ENCODE measurements around the gene SUPT7L.
"Not testable (repeated sequence)": the region's sequence is repeated elsewhere in the genome, so short reads cannot be mapped to it uniquely, and the experiment has no call there.

The SUPT7L gene

GRCh38 chr2:27685577-27685976 lies 22.2 kb upstream of the SUPT7L start:
- DNase-seq (ENCODE audit: low spot score), result no peak

- not testable (repeated sequence) for DNase-seq (ENCODE audit: low spot score)
Observed at GRCh38 chr2:27685006-27685405, 21.6 kb upstream of the SUPT7L start.

DNA sequence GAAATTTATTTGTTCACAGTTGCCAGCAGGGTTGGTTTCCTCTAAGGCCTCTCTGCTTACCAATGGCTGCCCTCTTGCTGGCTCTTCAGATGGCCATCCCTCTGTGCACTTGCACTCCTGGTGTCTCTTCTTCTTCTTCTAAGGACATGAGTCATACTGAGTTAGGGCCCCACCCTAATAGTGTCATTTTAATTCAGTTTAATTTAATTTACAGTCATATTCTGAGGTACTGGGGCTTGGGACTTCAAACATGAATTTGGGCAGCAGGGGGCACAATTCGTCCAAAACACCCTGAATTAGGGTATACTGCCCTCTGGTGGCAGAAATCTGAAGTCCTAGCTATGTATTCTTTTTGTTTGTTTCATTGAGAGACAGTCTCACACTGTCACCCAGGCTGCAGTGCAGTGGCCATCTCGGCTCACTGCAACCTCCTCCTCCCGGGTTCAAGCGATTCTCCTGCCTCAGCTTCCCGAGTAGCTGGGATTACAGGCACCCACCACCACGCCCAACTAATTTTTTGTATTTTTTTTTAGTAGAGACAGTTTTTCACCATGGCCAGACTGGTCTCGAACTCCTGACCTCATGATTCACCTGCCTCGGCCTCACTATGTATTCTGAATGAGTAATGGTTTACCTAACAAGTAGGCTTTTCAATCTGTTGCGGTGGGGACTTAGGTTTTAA lies 20.1 kb upstream of the SUPT7L start:
- DNase-seq (ENCODE audit: low spot score), result peak; percentile 80

DNA sequence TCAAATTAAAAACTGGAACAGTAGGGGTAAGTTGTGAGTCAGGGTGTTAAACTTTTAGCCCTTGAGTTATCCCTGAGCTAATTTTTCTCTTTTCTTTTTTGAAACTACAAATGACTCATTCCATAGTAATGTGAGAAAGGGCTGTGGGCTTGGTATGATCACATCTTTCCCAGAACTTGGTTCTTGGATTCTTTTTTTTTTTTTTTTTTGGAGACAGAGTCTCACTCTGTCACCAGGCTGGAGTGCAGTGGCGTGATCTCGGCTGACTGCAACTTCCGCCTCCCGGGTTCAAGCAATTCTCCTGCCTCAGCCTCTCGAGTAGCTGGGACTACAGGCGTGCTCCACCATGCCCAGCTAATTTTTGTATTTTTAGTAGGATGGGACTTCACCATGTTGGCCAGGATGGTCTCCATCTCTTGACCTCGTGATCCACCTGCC lies 18.9 kb upstream of the SUPT7L start:
- not testable (repeated sequence) for DNase-seq (ENCODE audit: low spot score)

GRCh38 chr2:27681841-27682240 lies 18.4 kb upstream of the SUPT7L start:
- no peak for DNase-seq (ENCODE audit: low spot score)

DNA sequence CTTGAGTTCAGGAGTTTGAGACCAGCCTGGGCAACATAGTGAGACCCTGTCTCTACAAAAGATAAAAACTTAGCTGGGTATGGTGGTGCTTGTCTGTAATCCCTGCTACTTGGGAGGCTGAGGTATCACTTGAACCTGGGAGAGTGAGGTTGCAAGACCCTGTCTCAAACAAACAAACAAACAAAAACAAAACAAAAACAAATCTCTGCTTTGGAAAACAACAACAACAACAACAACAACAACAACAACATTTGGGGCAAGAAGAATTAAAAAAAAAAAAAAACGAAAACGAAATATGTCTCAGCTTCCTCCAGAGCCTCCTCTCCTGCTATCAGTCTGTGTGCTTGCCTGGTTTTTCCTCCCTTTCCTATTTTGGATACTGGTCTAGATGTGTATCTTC lies 17.2 kb upstream of the SUPT7L start:
- no peak for DNase-seq (ENCODE audit: low spot score)

- DNase-seq (ENCODE audit: low spot score), result no peak
Observed at GRCh38 chr2:27672723-27673486, 9.5 kb upstream of the SUPT7L start.

GRCh38 chr2:27671235-27671634 lies 7.8 kb upstream of the SUPT7L start:
- DNase-seq (ENCODE audit: low spot score), result no peak

DNA sequence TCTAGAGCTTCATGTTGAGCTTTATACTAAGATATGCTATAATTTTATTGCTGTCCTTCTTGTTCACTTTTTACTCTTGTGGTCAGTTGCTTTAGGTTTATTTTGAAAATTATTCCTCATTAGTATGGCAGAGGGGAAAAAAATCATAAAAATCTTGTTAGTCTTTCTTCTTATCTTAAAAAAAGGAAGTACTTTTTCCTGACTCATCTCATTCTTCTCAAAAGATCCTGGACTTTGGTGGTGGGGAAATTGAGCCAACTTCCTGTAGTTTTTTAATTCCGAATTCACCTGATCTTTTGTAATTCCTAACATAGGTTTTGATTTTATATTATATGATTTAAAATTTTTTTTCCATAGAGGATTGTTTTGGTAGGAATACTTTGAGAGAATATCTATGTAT lies 4.0 kb upstream of the SUPT7L start:
- DNase-seq (ENCODE audit: low spot score), result no peak

DNA sequence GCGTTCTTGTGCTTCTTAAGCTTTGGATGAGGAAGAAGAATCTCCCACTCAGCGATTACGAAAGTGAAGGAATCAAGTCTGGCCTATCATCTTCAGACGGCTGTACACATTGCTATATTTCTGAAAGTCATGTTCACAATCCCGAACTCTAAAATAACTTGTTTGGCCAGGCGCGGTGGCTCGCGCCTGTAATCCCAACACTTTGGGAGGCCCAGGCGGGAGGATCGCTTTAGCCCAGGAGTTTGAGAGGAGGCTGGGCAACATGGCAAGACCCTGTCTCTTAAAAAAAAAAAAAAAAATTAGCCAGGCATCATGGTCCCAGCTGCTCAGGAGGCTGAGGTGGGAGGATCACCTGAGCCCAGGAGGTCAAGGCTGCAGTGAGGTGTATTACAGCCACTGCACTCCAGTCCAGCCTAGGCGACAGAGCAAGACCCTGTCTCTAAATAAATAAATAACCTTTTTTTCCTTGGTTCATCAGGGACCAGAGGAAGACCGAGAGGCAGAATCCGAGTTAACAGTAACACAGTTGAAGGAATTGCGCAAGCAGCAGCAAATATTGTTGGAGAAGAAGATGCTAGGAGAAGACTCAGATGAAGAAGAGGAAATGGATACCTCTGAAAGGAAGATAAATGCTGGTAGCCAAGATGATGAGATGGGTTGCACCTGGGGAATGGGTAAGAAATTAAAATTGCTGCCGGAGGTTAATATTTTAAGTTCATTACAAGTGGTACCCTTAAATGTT lies 1.4 kb upstream of the SUPT7L start:
- no peak for DNase-seq (ENCODE audit: low spot score)

DNA sequence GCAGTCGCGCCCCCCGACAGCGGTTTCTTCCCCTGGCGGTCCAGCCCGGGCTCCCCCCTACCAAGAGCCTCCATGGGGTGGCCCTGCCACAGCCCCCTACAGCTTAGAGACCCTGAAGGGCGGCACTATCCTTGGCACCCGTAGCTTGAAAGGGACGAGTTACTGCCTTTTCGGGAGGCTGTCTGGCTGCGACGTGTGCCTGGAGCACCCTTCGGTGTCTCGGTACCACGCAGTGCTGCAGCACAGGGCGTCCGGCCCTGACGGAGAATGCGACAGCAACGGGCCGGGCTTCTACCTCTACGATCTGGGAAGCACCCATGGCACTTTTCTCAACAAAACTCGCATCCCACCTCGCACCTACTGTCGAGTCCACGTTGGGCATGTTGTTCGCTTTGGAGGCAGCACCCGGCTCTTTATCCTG lies 750 bp upstream of the SUPT7L start:
- DNase-seq (ENCODE audit: low spot score), result no peak

DNA sequence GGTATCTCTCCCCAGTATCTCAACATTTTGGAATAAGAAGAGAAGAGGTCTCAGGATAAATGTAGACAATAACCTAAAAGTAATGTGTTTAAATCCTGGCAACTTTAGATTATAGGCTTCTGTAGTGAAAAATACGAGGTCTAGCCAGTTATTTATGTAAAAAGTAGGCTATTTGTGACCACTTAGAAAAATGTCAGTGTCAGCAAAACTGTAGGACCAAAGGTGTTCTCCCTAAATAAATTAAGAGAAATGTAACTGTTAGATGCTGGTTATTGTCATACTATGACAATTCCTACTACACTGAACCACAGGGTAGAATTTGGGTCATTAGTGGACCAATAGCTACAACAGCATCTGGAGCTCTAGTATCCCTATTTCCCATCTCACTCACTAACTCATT lies 2.0 kb downstream of the SUPT7L start:
- no peak for DNase-seq (ENCODE audit: low spot score)

DNA sequence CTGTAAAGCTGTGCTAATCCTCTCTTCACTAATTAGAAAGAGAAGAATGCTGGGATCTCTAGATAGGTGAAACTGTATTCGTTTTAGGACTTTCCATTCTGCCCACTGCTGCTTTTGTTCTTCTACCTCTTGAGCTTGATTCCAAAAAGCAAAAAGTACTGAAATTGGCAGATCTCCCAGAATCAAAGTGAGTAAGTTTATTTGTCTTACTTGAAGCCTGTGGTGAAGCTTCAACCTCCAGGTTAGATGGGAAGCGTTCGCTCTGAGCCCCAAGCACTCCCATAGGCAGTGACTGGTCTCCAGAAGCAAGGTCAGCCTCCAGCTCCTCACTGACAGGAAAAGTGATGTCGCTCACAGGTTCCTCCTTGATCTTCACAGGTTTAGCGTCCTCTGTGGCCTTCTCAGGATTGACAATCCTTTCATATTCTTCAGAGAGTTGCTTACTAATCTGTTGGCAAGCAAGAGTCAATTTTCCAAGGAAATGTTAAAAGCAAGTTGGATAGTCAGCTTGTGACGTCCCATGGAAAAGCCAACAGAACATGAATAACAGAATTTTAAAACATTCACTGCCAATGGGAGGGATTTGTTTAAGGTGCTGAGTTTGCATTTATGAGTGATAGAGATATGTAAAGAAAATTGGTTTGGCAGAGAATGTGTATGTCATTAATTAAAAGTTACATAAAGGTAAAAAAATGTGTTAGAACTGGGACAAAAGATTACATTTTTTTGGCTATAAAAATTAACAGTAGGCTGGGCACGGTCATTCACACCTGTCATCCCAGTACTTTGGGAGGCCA lies 8.1 kb downstream of the SUPT7L start:
- DNase-seq (ENCODE audit: low spot score), result no peak

DNA sequence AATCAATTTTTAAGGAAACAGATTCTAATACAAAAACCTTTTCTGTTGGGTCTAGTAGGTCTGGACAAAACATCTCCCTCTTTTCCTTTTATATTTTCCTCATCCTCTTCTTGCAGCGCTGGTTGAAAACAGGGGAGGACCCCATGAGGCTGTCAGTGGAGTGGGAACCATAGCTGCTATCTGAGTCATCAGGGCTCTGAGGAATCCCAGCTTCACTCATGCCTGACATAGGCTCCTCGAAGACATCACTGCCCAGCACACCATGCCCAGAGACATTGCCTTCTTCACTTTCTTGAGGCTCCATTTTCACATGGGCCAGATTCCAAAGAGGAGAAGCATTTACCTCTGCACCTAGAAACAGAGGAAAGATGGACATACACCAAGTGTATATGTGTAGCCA lies 10.0 kb downstream of the SUPT7L start:
- DNase-seq (ENCODE audit: low spot score), result no peak

DNA sequence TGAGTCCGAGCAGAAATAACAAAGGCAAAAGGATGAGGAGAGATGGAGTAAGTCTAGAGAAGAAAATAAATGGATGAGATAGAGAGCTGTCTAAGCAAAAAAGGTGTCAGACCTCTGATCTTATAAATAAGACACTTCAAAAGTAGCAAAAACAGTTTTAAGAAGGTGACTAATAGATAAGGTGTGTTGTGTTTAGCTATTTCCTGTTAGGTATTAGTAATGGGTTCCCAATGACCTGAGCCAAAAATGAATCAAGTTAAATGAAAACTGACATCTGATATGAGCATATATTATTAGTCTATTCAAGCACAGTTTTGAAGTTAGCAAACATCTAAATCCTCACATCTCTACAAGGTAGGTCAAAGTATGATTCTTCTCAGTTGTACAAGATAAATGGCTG lies 10.6 kb downstream of the SUPT7L start:
- no peak for DNase-seq (ENCODE audit: low spot score)

DNA sequence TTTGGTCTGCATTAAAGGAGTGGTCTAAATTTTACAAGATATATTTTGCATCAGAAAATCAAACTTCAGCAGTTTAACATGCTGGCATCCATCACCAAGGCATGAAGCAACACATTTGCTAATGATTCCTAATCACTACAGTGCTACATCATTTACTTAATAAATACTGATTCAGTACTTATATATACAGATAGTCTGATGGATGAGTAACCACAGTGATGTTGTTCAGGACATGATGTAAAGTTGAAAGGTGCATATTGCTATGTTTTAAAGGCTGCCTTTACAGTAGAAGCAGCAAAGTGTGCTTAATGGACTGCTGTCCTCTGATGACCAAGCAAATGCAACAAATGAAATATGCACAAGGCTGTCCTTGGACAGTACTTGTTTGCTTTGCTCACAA lies 11.1 kb downstream of the SUPT7L start:
- DNase-seq (ENCODE audit: low spot score), result no peak

DNA sequence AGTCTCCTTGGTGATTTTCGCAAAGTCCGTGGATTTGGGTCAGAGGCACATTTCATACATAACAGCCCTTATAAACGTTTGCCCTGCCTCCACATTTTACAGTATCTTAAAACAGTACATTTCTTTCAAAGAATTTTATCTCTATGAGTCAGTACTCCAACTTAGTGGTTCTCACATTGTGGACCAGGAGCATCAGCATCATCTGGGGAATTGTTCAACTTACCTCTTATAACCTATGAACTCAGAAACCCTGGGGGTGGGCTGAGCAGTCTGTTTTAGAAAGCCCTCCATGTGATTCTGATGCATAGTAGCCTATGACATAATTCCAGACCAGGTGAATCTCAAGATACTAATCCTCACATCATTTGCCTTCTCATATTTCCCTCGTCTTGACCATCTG lies 12.4 kb downstream of the SUPT7L start:
- no peak for DNase-seq (ENCODE audit: low spot score)

DNA sequence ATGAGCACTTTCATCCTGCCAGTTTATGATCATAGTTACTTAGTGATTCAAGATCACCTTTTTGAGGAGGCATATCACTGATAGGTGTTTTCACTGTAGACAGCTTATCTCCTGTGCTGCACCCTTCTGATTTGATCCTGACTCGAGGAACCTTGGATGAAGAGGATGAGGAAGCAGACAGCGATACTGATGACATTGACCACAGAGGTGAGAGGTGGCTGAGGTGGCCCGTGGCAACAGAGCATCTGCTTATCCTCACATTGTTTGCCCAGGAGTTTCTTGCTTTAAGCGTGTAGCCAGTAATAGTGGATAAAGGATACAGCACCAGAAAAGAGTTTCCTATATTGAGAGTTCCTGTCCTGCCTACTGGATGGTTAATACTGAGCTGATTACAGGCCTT lies 15.7 kb downstream of the SUPT7L start:
- no peak for DNase-seq (ENCODE audit: low spot score)

DNA sequence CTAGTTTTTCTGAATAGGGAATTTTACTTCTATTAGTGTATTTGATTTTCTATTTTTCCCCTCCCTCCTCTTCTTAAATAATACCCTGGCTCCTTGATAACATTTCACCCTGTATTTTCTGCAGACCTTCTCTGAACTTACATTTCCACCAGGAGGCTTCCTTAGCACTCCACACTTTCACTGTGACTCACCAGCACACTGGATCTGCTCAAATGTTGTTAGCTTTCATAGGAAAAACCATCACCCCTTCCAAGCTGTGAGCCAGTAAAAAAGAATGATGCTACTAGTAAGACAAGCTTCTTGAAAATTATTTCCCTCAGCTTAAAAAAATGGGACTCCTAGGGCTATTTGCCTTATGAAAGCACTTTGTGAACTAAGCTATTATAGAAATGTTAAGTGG lies 16.1 kb downstream of the SUPT7L start:
- no peak for DNase-seq (ENCODE audit: low spot score)

DNA sequence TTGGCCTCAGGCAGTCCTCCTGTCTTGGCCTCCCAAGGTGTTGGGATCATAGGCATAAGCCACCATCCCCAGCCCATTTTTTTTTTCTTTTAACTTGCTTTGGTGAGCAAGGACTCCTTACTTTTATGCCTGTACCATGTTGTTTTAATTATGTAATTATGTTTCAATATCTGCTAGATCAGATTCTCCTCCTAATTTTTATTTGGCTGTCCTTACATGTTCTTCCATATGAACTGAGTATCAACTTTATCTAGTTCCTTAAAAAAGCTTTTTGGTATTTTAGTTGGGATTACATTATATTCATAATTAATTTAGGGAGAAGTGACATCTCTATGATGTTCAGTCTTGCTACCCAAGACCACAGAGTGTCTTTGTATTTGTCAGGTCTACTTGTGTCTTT lies 18.2 kb downstream of the SUPT7L start:
- DNase-seq (ENCODE audit: low spot score), result no peak

- DNase-seq (ENCODE audit: low spot score), result no peak
Observed at GRCh38 chr2:27640722-27641245, 22.6 kb downstream of the SUPT7L start.

GRCh38 chr2:27638709-27639108 lies 24.7 kb downstream of the SUPT7L start:
- no peak for DNase-seq (ENCODE audit: low spot score)

All from iPS-NIHi11 (cell line).